GM13976 (cell line): ENCODE results near the gene COL4A2.

Source experiments
- DNase-seq: peaks from one replicate; pipeline ENCODE4 v3.0.0; 2012; ENCODE audit warnings: low spot score
- CTCF ChIP-seq: IDR thresholded peaks from 2 replicates; pipeline ENCODE4 v1.5.1; 2012; ENCODE audit warnings: borderline replicate concordance, mild to moderate bottlenecking; ENCODE audit not compliant: insufficient read depth; ENCODE audit errors: extremely low read depth, missing control alignments, control extremely low read depth
- in situ Hi-C: fragments of 300-500 bp; cut with MboI; formaldehyde crosslinking; loops from one replicate; pipeline ENCODE4 v1.12.0; 2022; ENCODE audit warnings: low sequenced_read_pairs, mixed read lengths, inconsistent platforms; ENCODE audit not compliant: unreplicated experiment

Gene COL4A2

GRCh38 chr13:110546378-110546777 lies 239.3 kb downstream of the COL4A2 start:
- in situ Hi-C loops: no loop called here
- no peak for TF ChIP-seq CTCF
- DNase-seq: no peak

GRCh38 chr13:110546926-110547325 lies 239.8 kb downstream of the COL4A2 start:
- no peak for DNase-seq
- in situ Hi-C loops: no loop called here
- TF ChIP-seq CTCF: no peak

GRCh38 chr13:110548891-110549794 lies 242.1 kb downstream of the COL4A2 start:
- in situ Hi-C loops: no loop called here
- TF ChIP-seq CTCF: no peak
- no peak for DNase-seq

- no peak for TF ChIP-seq CTCF
- DNase-seq: no peak
- in situ Hi-C loops: no loop called here
These were observed 242.7 kb downstream of the COL4A2 start for GRCh38 chr13:110549795-110550160.

GRCh38 chr13:110551284-110551683 lies 244.2 kb downstream of the COL4A2 start:
- in situ Hi-C loops: no loop called here

GRCh38 chr13:110552767-110553166 lies 245.7 kb downstream of the COL4A2 start:
- DNase-seq: no peak
- in situ Hi-C loops: no loop called here
- TF ChIP-seq CTCF: no peak

More at GRCh38 chr13:110551284-110551683, 244.2 kb downstream of the COL4A2 start:
- no peak for TF ChIP-seq CTCF
- peak; percentile 15 for DNase-seq
